Measurements from ENCODE around the gene CLDN11. TPM values are rescaled to one million over a fixed set of nuclear protein-coding genes. Genes with fewer than 3 reads are reported as not detected.

CLDN11 gene
- total RNA-seq, 1 experiment from 2014 or later, result not detected

- no peak for TF ChIP-seq CTCF (IDR thresholded peaks at IDR 0.05; ENCODE audit: unreplicated experiment)
- H3K4me1 Mint-ChIP-seq (ENCODE audit: insufficient read depth, unreplicated experiment), result no peaks in the 10 kb centered on the region
- ChIA-PET CTCF (interaction anchor here (0.7 to 1.2 kb wide), 3 partner anchors 12 to 52 kb away, joined by 3 to 6 read pairs (median 3); no protein-coding TSS in a partner anchor), POLR2A (interaction anchor here (1.4 to 1.7 kb wide), 2 partner anchors 14 to 39 kb away, joined by 3 to 5 read pairs; no protein-coding TSS in a partner anchor)
- no peaks in the 10 kb centered on the region for H3K27me3 Mint-ChIP-seq (ENCODE audit: insufficient read depth, unreplicated experiment)
- H3K27ac Mint-ChIP-seq (ENCODE audit: low read depth, unreplicated experiment), result no peak overlapping the region
- no peak for DNase-seq (ENCODE audit: unreplicated experiment)
- H3K9me3 Mint-ChIP-seq (ENCODE audit: unreplicated experiment), result no peaks in the 10 kb centered on the region
- peaks cover 12% of the 10 kb centered on the region for H3K36me3 Mint-ChIP-seq (ENCODE audit: insufficient read depth, unreplicated experiment)
- no TSS peak for BruUV-seq (replicated peaks)
- intact Hi-C loops (cut with micrococcal nuclease), result no loop called here
- no peak overlapping the region for H3K4me3 Mint-ChIP-seq (ENCODE audit: unreplicated experiment)
Measured at GRCh38 chr3:170397685-170398084, 21.0 kb upstream of the CLDN11 start.

GRCh38 chr3:170405101-170405500 lies 13.6 kb upstream of the CLDN11 start:
- CTCF ChIA-PET, result interaction anchor here (0.7 to 4.0 kb wide), 4 partner anchors 8 to 406 kb away, joined by 3 to 13 read pairs (median 6); no protein-coding TSS in a partner anchor
- POLR2A ChIA-PET, result no interaction called here
- H3K9me3 Mint-ChIP-seq (ENCODE audit: unreplicated experiment), result no peaks in the 10 kb centered on the region
- no peak for DNase-seq (ENCODE audit: unreplicated experiment)
- H3K4me1 Mint-ChIP-seq (ENCODE audit: insufficient read depth, unreplicated experiment), result no peaks in the 10 kb centered on the region
- TF ChIP-seq CTCF (IDR thresholded peaks at IDR 0.05; ENCODE audit: unreplicated experiment), result no peak
- BruUV-seq (replicated peaks), result no TSS peak
- H3K4me3 Mint-ChIP-seq (ENCODE audit: unreplicated experiment), result no peak overlapping the region
- H3K27me3 Mint-ChIP-seq (ENCODE audit: insufficient read depth, unreplicated experiment), result no peaks in the 10 kb centered on the region
- H3K27ac Mint-ChIP-seq (ENCODE audit: low read depth, unreplicated experiment), result no peak overlapping the region
- no peaks in the 10 kb centered on the region for H3K36me3 Mint-ChIP-seq (ENCODE audit: insufficient read depth, unreplicated experiment)
- intact Hi-C loops (cut with micrococcal nuclease), result no loop called here

GRCh38 chr3:170410428-170411029 lies 8.1 kb upstream of the CLDN11 start:
- Mint-ChIP-seq H3K4me1 (ENCODE audit: insufficient read depth, unreplicated experiment) (peaks cover 9% of the 10 kb centered on the region), H3K36me3 (ENCODE audit: insufficient read depth, unreplicated experiment) (no peaks in the 10 kb centered on the region), H3K27ac (ENCODE audit: low read depth, unreplicated experiment) (no peak overlapping the region), H3K27me3 (ENCODE audit: insufficient read depth, unreplicated experiment) (no peaks in the 10 kb centered on the region), H3K4me3 (ENCODE audit: unreplicated experiment) (no peak overlapping the region), H3K9me3 (ENCODE audit: unreplicated experiment) (no peaks in the 10 kb centered on the region)
- no TSS peak for BruUV-seq (replicated peaks)
- CTCF ChIA-PET, result interaction anchor here (0.5 to 15.5 kb wide), 43 partner anchors 13 to 548 kb away, joined by 3 to 435 read pairs (median 3); no protein-coding TSS in a partner anchor
- DNase-seq (ENCODE audit: unreplicated experiment), result peak; percentile 40
- intact Hi-C loops (cut with micrococcal nuclease), result loop anchor here (1.0 to 5.0 kb wide), 6 partner anchors 100 to 648 kb away; no protein-coding TSS in a partner anchor
- POLR2A ChIA-PET, result interaction anchor here (0.6 to 6.6 kb wide), 3 partner anchors 107 to 400 kb away, joined by 3 to 63 read pairs (median 4); no protein-coding TSS in a partner anchor
- TF ChIP-seq CTCF (IDR thresholded peaks at IDR 0.05; ENCODE audit: unreplicated experiment), result peak; percentile 61

GRCh38 chr3:170413291-170413690 lies 5.4 kb upstream of the CLDN11 start:
- H3K9me3 Mint-ChIP-seq (ENCODE audit: unreplicated experiment), result no peaks in the 10 kb centered on the region
- ChIA-PET CTCF (interaction anchor here (0.5 to 15.5 kb wide), 42 partner anchors 9 to 450 kb away, joined by 3 to 435 read pairs (median 5); partner anchors contain the start of gene PHC3), POLR2A (interaction anchor here (0.6 to 6.6 kb wide), 4 partner anchors 28 to 398 kb away, joined by 3 to 63 read pairs (median 3); no protein-coding TSS in a partner anchor)
- no peak overlapping the region for H3K27ac Mint-ChIP-seq (ENCODE audit: low read depth, unreplicated experiment)
- DNase-seq (ENCODE audit: unreplicated experiment), result no peak
- intact Hi-C loops (cut with micrococcal nuclease), result loop anchor here (5.0 kb wide), 2 partner anchors 199 to 551 kb away; no protein-coding TSS in a partner anchor
- no peak overlapping the region for H3K4me3 Mint-ChIP-seq (ENCODE audit: unreplicated experiment)
- no TSS peak for BruUV-seq (replicated peaks)
- H3K4me1 Mint-ChIP-seq (ENCODE audit: insufficient read depth, unreplicated experiment), result peaks cover 9% of the 10 kb centered on the region
- no peak for TF ChIP-seq CTCF (IDR thresholded peaks at IDR 0.05; ENCODE audit: unreplicated experiment)
- H3K27me3 Mint-ChIP-seq (ENCODE audit: insufficient read depth, unreplicated experiment), result no peaks in the 10 kb centered on the region
- H3K36me3 Mint-ChIP-seq (ENCODE audit: insufficient read depth, unreplicated experiment), result no peaks in the 10 kb centered on the region

Data from MCF 10A (cell line).